Liver (tissue), 9 donors: ENCODE measurements around the gene ANKRD31. TPM values are rescaled to one million over a fixed set of nuclear protein-coding genes. Genes with fewer than 3 reads are reported as not detected.

ENCODE experiments used
- DNase-seq: peaks from one replicate; pipeline ENCODE4 v3.0.0-alpha.2; 2017; ENCODE audit warnings: low spot score
- H3K27ac ChIP-seq, 2 donors: one replicate each; pipeline ENCODE4 v1.7.0; 2013; ENCODE audit warnings: inconsistent platforms in 2 of 2, low read length in 2 of 2, control low read depth in 1 of 2, low read depth in 1 of 2, mild to moderate bottlenecking in 1 of 2
- H3K27me3 ChIP-seq, 4 donors: one replicate each; pipeline versions ENCODE4 v1.6.1 to v1.7.0; 2013; ENCODE audit warnings: low read length in 3 of 4, inconsistent platforms in 1 of 4, mild to moderate bottlenecking in 1 of 4, moderate library complexity in 1 of 4; ENCODE audit not compliant: control insufficient read depth in 4 of 4, insufficient read depth in 4 of 4
- H3K36me3 ChIP-seq, 4 donors: one replicate each; pipeline versions ENCODE4 v1.6.1 to v1.7.0; 2013; ENCODE audit warnings: low read length in 3 of 4, mild to moderate bottlenecking in 3 of 4, low read depth in 1 of 4, moderate library complexity in 1 of 4; ENCODE audit not compliant: control insufficient read depth in 4 of 4, insufficient read depth in 3 of 4
- H3K4me1 ChIP-seq, 4 donors: one replicate each; pipeline versions ENCODE4 v1.6.1 to v1.7.0; 2013; ENCODE audit warnings: low read length in 3 of 4, mild to moderate bottlenecking in 3 of 4, moderate library complexity in 1 of 4; ENCODE audit not compliant: control insufficient read depth in 4 of 4, insufficient read depth in 4 of 4
- H3K4me3 ChIP-seq, 3 donors: one replicate each; pipeline versions ENCODE4 v1.6.1 to v1.7.0; 2013; ENCODE audit warnings: low read length in 3 of 3, control low read depth in 1 of 3, low read depth in 1 of 3, mild to moderate bottlenecking in 1 of 3
- H3K9ac ChIP-seq, 2 donors: one replicate each; pipeline ENCODE4 v1.7.0; 2013; ENCODE audit warnings: low read length in 2 of 2, mild to moderate bottlenecking in 2 of 2, moderate library complexity in 2 of 2, control low read depth in 1 of 2, low read depth in 1 of 2
- H3K9me3 ChIP-seq, 4 donors: one replicate each; pipeline versions ENCODE4 v1.6.1 to v1.7.0; 2013; ENCODE audit warnings: low read length in 3 of 4; ENCODE audit not compliant: control insufficient read depth in 4 of 4
- CTCF ChIP-seq: fragments of 150-350 bp; IDR thresholded peaks from 2 replicates; pipeline ENCODE4 v1.5.1; 2017; ENCODE audit warnings: improper control_type of control experiment, low read depth, low read length; ENCODE audit not compliant: missing input control
- EGR1 ChIP-seq, 2 donors: IDR thresholded peaks; 2 replicates each; pipeline ENCODE4 v1.6.1; 2016 to 2018; ENCODE audit warnings: antibody characterized with exemption in 2 of 2, low read depth in 2 of 2
- FOXA1 ChIP-seq: IDR thresholded peaks from 2 replicates; pipeline ENCODE4 v1.6.1; 2016; ENCODE audit warnings: antibody characterized with exemption
- HNF4A ChIP-seq, 2 donors: conservative IDR thresholded peaks; 2 replicates each; pipeline ENCODE4 v1.6.1; 2016; ENCODE audit warnings: antibody characterized with exemption in 2 of 2, mild to moderate bottlenecking in 2 of 2
- REST ChIP-seq: IDR thresholded peaks from 2 replicates; pipeline ENCODE4 v1.6.1; 2016; ENCODE audit warnings: antibody characterized with exemption, mild to moderate bottlenecking
- RXRA ChIP-seq, 2 donors: IDR thresholded peaks; 2 replicates each; pipeline ENCODE4 v1.6.1; 2017 to 2018; ENCODE audit warnings: antibody characterized with exemption in 2 of 2, mild to moderate bottlenecking in 1 of 2
- TAF1 ChIP-seq: conservative IDR thresholded peaks from 2 replicates; pipeline ENCODE4 v1.6.1; 2016; ENCODE audit warnings: antibody characterized with exemption, mild to moderate bottlenecking
- WGBS: extraction: QIAGEN DNeasy Blood & Tissue Kit; methylation state at CpG from one replicate; pipeline ENCODE4 v1.1.7; 2013; 5-methylcytosine and 5-hydroxymethylcytosine counted together
- polyA plus RNA-seq, 2 donors: library from polyadenylated mRNA; stranded (reverse) in 1 of 2; unstranded in 1 of 2; fragments of 200-250 nt in 1 of 2; fragments of >200 nt in 1 of 2; fragmentation: Nextera tagmentation in 1 of 2; extraction: Ambion mirVana in 1 of 2; gene quantifications; one replicate each; pipeline versions ENCODE4 v1.2.1 to v1.2.3, GENCODE V29; 2013 to 2015
- total RNA-seq, 2 donors: library from RNA; depleted of rRNA; stranded (reverse); fragments of >200 nt; gene quantifications; one replicate each; pipeline ENCODE4 v1.2.3, GENCODE V29; 2014
- donor health status: healthy.
- donor health status: healthy.
- donor health status: healthy.
- donor health status: healthy.
- donor health status: healthy.

Gene ANKRD31
- total and polyA plus RNA-seq, 4 donors, result 0.03 to 0.08 (median 0.04) TPM

GRCh38 chr5:75043633-75044264 lies 192.9 kb downstream of the ANKRD31 start:
- H3K36me3 ChIP-seq, result no peaks in the 10 kb centered on the region
- no peak for DNase-seq
- no peak overlapping the region for H3K9ac ChIP-seq
- peaks cover 0 to 10% (median 2%) of the 10 kb centered on the region in 4 donors for H3K4me1 ChIP-seq
- no peaks in the 10 kb centered on the region for H3K27me3 ChIP-seq
- H3K9me3 ChIP-seq, result no peaks in the 10 kb centered on the region
- H3K4me3 ChIP-seq, result no peak overlapping the region
- H3K27ac ChIP-seq, result no peak overlapping the region
- 88% methylated on average over 7 of the region's 7 CpGs for WGBS
- no peak for TF ChIP-seq REST

GRCh38 chr5:75042522-75042921 lies 194.2 kb downstream of the ANKRD31 start:
- Histone ChIP-seq H3K4me1 (peaks cover 0 to 10% (median 2%) of the 10 kb centered on the region in 4 donors), H3K4me3 (no peak overlapping the region), H3K36me3 (no peaks in the 10 kb centered on the region), H3K9me3 (no peaks in the 10 kb centered on the region), H3K27ac (no peak overlapping the region), H3K9ac (no peak overlapping the region), H3K27me3 (no peaks in the 10 kb centered on the region)
- no peak for TF ChIP-seq FOXA1
- TF ChIP-seq CTCF, result no peak
- no peak for TF ChIP-seq REST
- TF ChIP-seq TAF1, result no peak
- TF ChIP-seq RXRA (IDR thresholded peaks at IDR 0.05), result no peak
- no peak for TF ChIP-seq EGR1 (IDR thresholded peaks at IDR 0.05; ENCODE audit: low read depth in 2 of 2)
- TF ChIP-seq HNF4A (conservative IDR thresholded peaks at IDR 0.05), result no peak
- DNase-seq, result no peak
- 92% methylated on average over 1 of the region's 1 CpG for WGBS
